NCI-H2081 treated with DMSO at 0.1 percent for 48 hours (cell line): ENCODE measurements around the gene SERPINB11.
"Not testable (repeated sequence)": the region's sequence is repeated elsewhere in the genome, so short reads cannot be mapped to it uniquely, and the experiment has no call there.

ENCODE experiments used
- DNase-seq: peaks from one replicate; lab custom pipeline; 2025; lab: John Stamatoyannopoulos, UW

The SERPINB11 gene

GRCh38 chr18:63725682-63726480 is 23.1 kb downstream of the SERPINB11 start:
- DNase-seq = no peak

- no peak for DNase-seq
Observed at GRCh38 chr18:63730773-63731172, 28.0 kb downstream of the SERPINB11 start.

- no peak for DNase-seq
Observed at GRCh38 chr18:63731215-63731614, 28.5 kb downstream of the SERPINB11 start.

GRCh38 chr18:63736876-63737275 is 34.1 kb downstream of the SERPINB11 start:
- DNase-seq = no peak

- no peak for DNase-seq
Observed at GRCh38 chr18:63741769-63742168, 39.0 kb downstream of the SERPINB11 start.

GRCh38 chr18:63747006-63747405 is 44.2 kb downstream of the SERPINB11 start:
- no peak for DNase-seq

GRCh38 chr18:63749489-63749888 is 46.7 kb downstream of the SERPINB11 start:
- DNase-seq = no peak

- no peak for DNase-seq
Observed at GRCh38 chr18:63752636-63753035, 49.9 kb downstream of the SERPINB11 start.

GRCh38 chr18:63753676-63754075 is 50.9 kb downstream of the SERPINB11 start:
- DNase-seq = no peak

- DNase-seq = no peak
Observed at GRCh38 chr18:63757541-63757940, 54.8 kb downstream of the SERPINB11 start.

- no peak for DNase-seq
Observed at GRCh38 chr18:63758615-63759240, 56.0 kb downstream of the SERPINB11 start.

GRCh38 chr18:63759786-63760185 is 57.0 kb downstream of the SERPINB11 start:
- not testable (repeated sequence) for DNase-seq

- DNase-seq = no peak
Observed at GRCh38 chr18:63762518-63762917, 59.8 kb downstream of the SERPINB11 start.

- no peak for DNase-seq
Observed at GRCh38 chr18:63763831-63764600, 61.3 kb downstream of the SERPINB11 start.

GRCh38 chr18:63765837-63766236 is 63.1 kb downstream of the SERPINB11 start:
- no peak for DNase-seq
